Gastroesophageal sphincter (tissue), 4 donors: Measurements from ENCODE around the gene KIAA1755. TPM values are rescaled to one million over a fixed set of nuclear protein-coding genes. Genes with fewer than 3 reads are reported as not detected.

Experiments
- ATAC-seq: fragments of 150-250 bp; one replicate; pipeline ENCODE4 v1.9.1; 2016; ENCODE audit warnings: mild to moderate bottlenecking, moderate library complexity
- H3K27ac ChIP-seq, 4 donors: fragments of 200-600 bp; sonication (generic) in 3 of 4; 1 replicate in 3 of 4; 2 replicates in 1 of 4; pipeline ENCODE4 v1.5.1; 2016 to 2019
- H3K27me3 ChIP-seq: fragments of 200-600 bp; sonication (generic); one replicate; pipeline ENCODE4 v1.5.1; 2019
- H3K36me3 ChIP-seq, 2 donors: fragments of 200-600 bp; sonication (generic); one replicate each; pipeline ENCODE4 v1.5.1; 2019; ENCODE audit warnings: control low read depth in 1 of 2
- H3K4me1 ChIP-seq, 3 donors: fragments of 200-600 bp; sonication (generic); 1 replicate in 2 of 3; 2 replicates in 1 of 3; pipeline ENCODE4 v1.5.1; 2016 to 2019; ENCODE audit warnings: control low read depth in 2 of 3
- H3K4me3 ChIP-seq, 2 donors: fragments of 200-600 bp; sonication (generic); one replicate each; pipeline ENCODE4 v1.5.1; 2019; ENCODE audit warnings: mild to moderate bottlenecking in 1 of 2, moderate library complexity in 1 of 2
- H3K9me3 ChIP-seq, 3 donors: fragments of 200-600 bp; sonication (generic); one replicate each; pipeline ENCODE4 v1.5.1; 2017 to 2019; ENCODE audit warnings: control low read depth in 2 of 3
- EP300 ChIP-seq: sonication (generic); formaldehyde crosslinking; IDR thresholded peaks from one replicate; pipeline ENCODE4 v1.6.1; 2017; ENCODE audit warnings: antibody characterized with exemption, mild to moderate bottlenecking
- POLR2A ChIP-seq, 2 donors: fragments of 450-650 bp; IDR thresholded peaks; one replicate each; pipeline ENCODE4 v1.6.1; 2017; ENCODE audit warnings: antibody characterized with exemption in 2 of 2, mild to moderate bottlenecking in 2 of 2, moderate library complexity in 1 of 2
- POLR2AphosphoS5 ChIP-seq: sonication (generic); formaldehyde crosslinking; IDR thresholded peaks from one replicate; pipeline ENCODE4 v1.6.1; 2017; ENCODE audit warnings: antibody characterized with exemption
- WGBS, 2 donors: methylation state at CpG; one replicate each; pipeline ENCODE4 v1.1.5; 2018; ENCODE audit warnings: low coverage in 1 of 2; 5-methylcytosine and 5-hydroxymethylcytosine counted together
- total RNA-seq, 4 donors: library from RNA; depleted of rRNA; stranded (reverse); fragments of >200 nt; gene quantifications; one replicate each; pipeline ENCODE4 v1.1.0, GENCODE V29; 2016
- TF ChIP-seq, protein P1 (sequence below), 4 experiments: fragments of 200-600 bp in 2 of 4; fragments of 450-650 bp in 2 of 4; sonication (generic) in 1 of 4; IDR thresholded peaks; one replicate each; pipeline ENCODE4 v1.5.1; 2017 to 2019; ENCODE audit warnings: antibody characterized with exemption in 4 of 4, mild to moderate bottlenecking in 2 of 4, moderate library complexity in 2 of 4

The KIAA1755 gene
- total RNA-seq, 4 donors from 2014 or later: 5.1 to 19.9 (median 11.5) TPM

DNA sequence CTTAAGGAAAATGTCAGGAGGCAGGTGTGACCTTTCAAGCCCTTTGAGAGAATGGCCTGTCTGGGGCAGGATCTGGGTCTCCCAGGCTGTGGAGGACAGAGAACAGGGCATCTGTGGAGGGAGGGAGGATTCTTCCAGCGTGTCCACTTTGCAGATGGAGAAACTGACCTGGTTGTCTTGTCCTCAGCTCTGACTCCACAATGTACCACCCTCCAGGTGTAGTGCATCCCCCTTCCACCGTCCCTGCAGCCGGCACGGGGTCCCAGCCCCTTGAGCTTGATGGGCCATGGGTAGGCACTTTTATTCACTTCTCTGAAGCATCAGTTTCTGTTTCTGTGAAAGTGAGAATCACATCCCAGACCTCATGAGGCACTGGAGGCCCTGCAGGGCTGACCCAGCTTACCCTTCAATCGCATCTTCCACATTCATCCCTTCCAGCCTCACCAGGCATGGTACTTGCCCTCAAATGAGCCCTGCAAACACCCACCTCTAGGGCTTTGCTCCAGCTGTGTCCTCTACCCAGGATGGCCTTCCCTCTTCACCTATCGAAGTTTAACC lies 90.8 kb downstream of the KIAA1755 start:
- no peak for TF ChIP-seq EP300
- no peak for TF ChIP-seq POLR2AphosphoS5
- no peak for TF ChIP-seq POLR2A (IDR thresholded peaks at IDR 0.05)
- TF ChIP-seq, protein P1, sequence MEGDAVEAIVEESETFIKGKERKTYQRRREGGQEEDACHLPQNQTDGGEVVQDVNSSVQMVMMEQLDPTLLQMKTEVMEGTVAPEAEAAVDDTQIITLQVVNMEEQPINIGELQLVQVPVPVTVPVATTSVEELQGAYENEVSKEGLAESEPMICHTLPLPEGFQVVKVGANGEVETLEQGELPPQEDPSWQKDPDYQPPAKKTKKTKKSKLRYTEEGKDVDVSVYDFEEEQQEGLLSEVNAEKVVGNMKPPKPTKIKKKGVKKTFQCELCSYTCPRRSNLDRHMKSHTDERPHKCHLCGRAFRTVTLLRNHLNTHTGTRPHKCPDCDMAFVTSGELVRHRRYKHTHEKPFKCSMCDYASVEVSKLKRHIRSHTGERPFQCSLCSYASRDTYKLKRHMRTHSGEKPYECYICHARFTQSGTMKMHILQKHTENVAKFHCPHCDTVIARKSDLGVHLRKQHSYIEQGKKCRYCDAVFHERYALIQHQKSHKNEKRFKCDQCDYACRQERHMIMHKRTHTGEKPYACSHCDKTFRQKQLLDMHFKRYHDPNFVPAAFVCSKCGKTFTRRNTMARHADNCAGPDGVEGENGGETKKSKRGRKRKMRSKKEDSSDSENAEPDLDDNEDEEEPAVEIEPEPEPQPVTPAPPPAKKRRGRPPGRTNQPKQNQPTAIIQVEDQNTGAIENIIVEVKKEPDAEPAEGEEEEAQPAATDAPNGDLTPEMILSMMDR (IDR thresholded peaks at IDR 0.05): no peak
- Histone ChIP-seq H3K27ac (peak overlapping the region in 2 of 4 donors; percentile 66 to 88), H3K36me3 (no peaks in the 10 kb centered on the region), H3K4me3 (no peak overlapping the region), H3K27me3 (no peaks in the 10 kb centered on the region), H3K4me1 (peaks cover 0 to 50% (median 7%) of the 10 kb centered on the region in 3 donors), H3K9me3 (no peaks in the 10 kb centered on the region)
- no peak for ATAC-seq
- 76 to 98% methylated on average over 5 to 6 of the region's 6 CpGs for WGBS, 2 donors

- 77 to 80% methylated on average over 1 to 5 of the region's 8 CpGs for WGBS, 2 donors
- no peak for ATAC-seq
These were observed 91.5 kb downstream of the KIAA1755 start for GRCh38 chr20:38168791-38169589.

DNA sequence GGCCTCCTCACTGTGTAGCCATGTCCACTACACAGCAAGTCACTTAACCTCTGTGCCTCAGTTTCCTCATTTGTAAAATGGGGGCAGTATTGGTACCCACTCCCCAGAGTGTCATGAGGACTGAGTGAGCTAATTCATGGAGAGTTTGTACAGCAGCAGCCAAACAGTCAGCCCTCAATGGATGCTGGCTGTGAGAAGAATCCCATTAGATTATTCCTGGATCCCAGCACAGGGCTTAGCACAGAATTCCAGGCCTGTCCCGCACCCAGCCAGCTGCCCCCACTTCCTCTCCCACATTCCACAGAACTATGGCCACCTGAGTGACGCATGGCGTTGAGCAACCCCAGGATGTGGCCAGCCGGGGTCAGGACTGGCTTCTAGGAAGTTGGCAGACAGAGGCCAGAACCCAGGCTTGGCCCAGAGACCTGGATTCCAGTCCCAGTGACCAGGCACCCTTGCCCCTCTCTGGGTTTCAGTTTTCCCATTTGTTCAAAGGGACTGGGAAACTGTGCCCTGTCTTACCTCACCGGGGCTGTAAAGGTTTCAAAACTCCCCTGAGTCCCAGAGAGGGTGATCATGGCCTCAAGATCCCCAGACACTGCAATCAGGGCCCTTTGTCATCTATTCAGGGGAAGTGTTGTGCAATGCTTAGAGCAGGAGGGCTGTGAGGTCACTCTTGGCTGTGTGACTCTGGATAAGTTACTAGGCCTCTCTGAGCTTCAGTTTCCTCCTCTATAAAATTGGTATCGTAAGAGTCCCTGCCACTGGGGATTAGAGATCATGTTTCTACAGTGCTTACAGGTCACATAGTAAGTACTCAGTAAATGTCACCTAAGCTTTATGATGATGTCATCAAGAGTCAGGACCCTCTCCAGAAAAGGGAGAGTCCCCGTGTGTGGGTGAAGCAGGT lies 92.4 kb downstream of the KIAA1755 start:
- no peaks in the 10 kb centered on the region for H3K36me3 ChIP-seq
- no peak overlapping the region for H3K4me3 ChIP-seq
- TF ChIP-seq EP300 (no peak), POLR2A (IDR thresholded peaks at IDR 0.05) (no peak), POLR2AphosphoS5 (peak; percentile 97)
- TF ChIP-seq, protein P1 (IDR thresholded peaks at IDR 0.05): no peak
- no peaks in the 10 kb centered on the region for H3K9me3 ChIP-seq
- 36 to 53% methylated on average over 2 to 4 of the region's 7 CpGs for WGBS, 2 donors
- H3K4me1 ChIP-seq: peaks cover 0 to 60% (median 7%) of the 10 kb centered on the region in 3 donors
- H3K27me3 ChIP-seq: no peaks in the 10 kb centered on the region
- peak overlapping the region in 3 of 4 donors; percentile 49 to 88 (median 66) for H3K27ac ChIP-seq
- ATAC-seq: peak; percentile 79

More at GRCh38 chr20:38168791-38169589, 91.5 kb downstream of the KIAA1755 start:
- peak overlapping the region in 3 of 4 donors; percentile 49 to 88 (median 66) for H3K27ac ChIP-seq
- peaks cover 0 to 57% (median 7%) of the 10 kb centered on the region in 3 donors for H3K4me1 ChIP-seq
- no peak for TF ChIP-seq EP300
- TF ChIP-seq POLR2A (IDR thresholded peaks at IDR 0.05): no peak
- H3K27me3 ChIP-seq: no peaks in the 10 kb centered on the region
- no peaks in the 10 kb centered on the region for H3K36me3 ChIP-seq
- no peak overlapping the region for H3K4me3 ChIP-seq
- no peaks in the 10 kb centered on the region for H3K9me3 ChIP-seq

DNA sequence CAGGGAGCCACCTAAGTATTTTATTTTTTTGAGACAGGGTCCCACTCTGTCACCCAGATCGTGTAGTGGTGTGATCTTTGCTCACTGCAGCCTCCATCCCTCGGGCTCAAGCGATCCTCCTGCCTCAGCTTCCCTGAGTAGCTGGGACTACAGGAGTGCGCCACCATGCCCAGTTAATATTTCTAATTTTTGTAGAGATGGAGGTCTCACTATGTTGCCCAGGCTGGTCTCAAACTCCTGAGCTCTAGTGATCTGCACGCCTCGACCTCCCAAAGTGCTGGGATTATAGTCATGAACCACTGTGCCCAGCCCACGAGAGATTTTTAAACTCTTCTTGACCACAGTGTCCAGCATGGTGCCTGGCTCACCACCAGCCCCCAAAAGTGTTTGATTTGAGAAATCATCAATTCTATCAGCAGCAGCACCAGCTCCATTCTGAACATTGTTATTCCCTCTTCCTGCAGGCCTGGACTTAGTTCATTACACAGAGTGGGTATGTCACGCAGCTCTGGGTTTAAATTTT lies 93.1 kb downstream of the KIAA1755 start:
- 94 to 100% methylated on average over 2 to 6 of the region's 8 CpGs for WGBS, 2 donors
- peaks cover 0 to 65% (median 7%) of the 10 kb centered on the region in 3 donors for H3K4me1 ChIP-seq
- no peaks in the 10 kb centered on the region for H3K27me3 ChIP-seq
- H3K27ac ChIP-seq: peak overlapping the region in 3 of 4 donors; percentile 49 to 88 (median 66)
- no peaks in the 10 kb centered on the region for H3K9me3 ChIP-seq
- ATAC-seq: no peak
- no peak for TF ChIP-seq POLR2A (IDR thresholded peaks at IDR 0.05)
- no peak for TF ChIP-seq POLR2AphosphoS5
- no peak for TF ChIP-seq EP300
- TF ChIP-seq, protein P1 (IDR thresholded peaks at IDR 0.05): no peak
- no peaks in the 10 kb centered on the region for H3K36me3 ChIP-seq
- no peak overlapping the region for H3K4me3 ChIP-seq
